ENCODE data around the gene RPL35.

GRCh38 chr9:124857533-124858162 lies 4.1 kb downstream of the RPL35 start:
- TF ChIP-seq CTCF (IDR thresholded peaks at IDR 0.05) (no peak), EZH2 (IDR thresholded peaks at IDR 0.05) (no peak), EZH2phosphoT487 (IDR thresholded peaks at IDR 0.05) (no peak)
